Epithelial cell of esophagus (primary cell): ENCODE results near the gene CFAP97D2.

ENCODE experiments used
- DNase-seq: peaks from one replicate; pipeline ENCODE4 v3.0.0; 2010; ENCODE audit warnings: low read depth
- H3K4me3 ChIP-seq: 2 replicates; pipeline ENCODE4 v1.5.1; 2011; ENCODE audit warnings: mild to moderate bottlenecking, low read length, control low read depth
- CTCF ChIP-seq: IDR thresholded peaks from 2 replicates; pipeline ENCODE4 v1.5.1; 2011; ENCODE audit warnings: low read depth, mild to moderate bottlenecking, low read length, control low read depth, inconsistent platforms; ENCODE audit not compliant: insufficient read depth; ENCODE audit errors: missing control alignments

The CFAP97D2 gene

GRCh38 chr13:114151031-114151430 is 28.0 kb upstream of the CFAP97D2 start:
- no peak overlapping the region for H3K4me3 ChIP-seq
- no peak for TF ChIP-seq CTCF

GRCh38 chr13:114151565-114152284 is 27.3 kb upstream of the CFAP97D2 start:
- peak; percentile 94 for DNase-seq

More at GRCh38 chr13:114151031-114151430, 28.0 kb upstream of the CFAP97D2 start:
- DNase-seq: no peak

GRCh38 chr13:114152285-114152645 is 26.8 kb upstream of the CFAP97D2 start:
- DNase-seq: no peak
- no peak overlapping the region for H3K4me3 ChIP-seq
- no peak for TF ChIP-seq CTCF

More at GRCh38 chr13:114151565-114152284, 27.3 kb upstream of the CFAP97D2 start:
- no peak overlapping the region for H3K4me3 ChIP-seq
- TF ChIP-seq CTCF: peak; percentile 39

GRCh38 chr13:114152831-114153371 is 26.2 kb upstream of the CFAP97D2 start:
- no peak for DNase-seq
- TF ChIP-seq CTCF: no peak
- H3K4me3 ChIP-seq: no peak overlapping the region

GRCh38 chr13:114153485-114154080 is 25.5 kb upstream of the CFAP97D2 start:
- TF ChIP-seq CTCF: no peak
- no peak overlapping the region for H3K4me3 ChIP-seq
- no peak for DNase-seq

DNA sequence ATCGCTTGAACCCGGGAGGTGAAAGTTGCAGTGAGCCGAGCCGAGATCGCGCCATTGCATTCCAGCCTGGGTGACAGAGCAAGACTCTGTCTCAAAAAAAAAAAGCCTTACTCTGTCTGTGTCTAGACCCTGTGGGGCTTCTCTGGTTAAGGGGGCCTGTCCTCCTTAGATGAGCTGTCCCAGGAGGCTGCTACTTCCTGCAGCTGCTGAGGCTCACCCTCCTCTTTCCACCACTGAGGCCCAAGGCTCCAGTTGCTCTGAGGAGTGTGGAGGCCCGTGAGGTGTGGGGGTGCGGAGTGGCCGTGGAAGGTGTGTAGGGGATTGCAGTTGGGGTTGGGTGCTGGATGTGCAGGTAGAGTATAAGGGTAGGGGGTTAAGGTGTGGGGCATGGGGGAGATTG is 24.6 kb upstream of the CFAP97D2 start:
- H3K4me3 ChIP-seq: no peak overlapping the region
- TF ChIP-seq CTCF: no peak
- DNase-seq: no peak
